Umbilical cord (tissue), 2 donors: ENCODE results near the gene C1R. TPM values are rescaled to one million over a fixed set of nuclear protein-coding genes. Genes with fewer than 3 reads are reported as not detected.
"Not testable (repeated sequence)": the region's sequence is repeated elsewhere in the genome, so short reads cannot be mapped to it uniquely, and the experiment has no call there.

ENCODE experiments used
- DNase-seq: peaks from one replicate; pipeline ENCODE4 v3.0.0-alpha.2; 2015; ENCODE audit warnings: low spot score
- total RNA-seq: library from RNA; depleted of rRNA; stranded (reverse); fragments of >200 nt; gene quantifications from one replicate; pipeline ENCODE4 v1.2.3, GENCODE V29; 2014; ENCODE audit warnings: low replicate concordance; ENCODE audit not compliant: insufficient read depth

C1R gene
- total RNA-seq, 1 donor from 2014 or later, result 141 TPM

DNA sequence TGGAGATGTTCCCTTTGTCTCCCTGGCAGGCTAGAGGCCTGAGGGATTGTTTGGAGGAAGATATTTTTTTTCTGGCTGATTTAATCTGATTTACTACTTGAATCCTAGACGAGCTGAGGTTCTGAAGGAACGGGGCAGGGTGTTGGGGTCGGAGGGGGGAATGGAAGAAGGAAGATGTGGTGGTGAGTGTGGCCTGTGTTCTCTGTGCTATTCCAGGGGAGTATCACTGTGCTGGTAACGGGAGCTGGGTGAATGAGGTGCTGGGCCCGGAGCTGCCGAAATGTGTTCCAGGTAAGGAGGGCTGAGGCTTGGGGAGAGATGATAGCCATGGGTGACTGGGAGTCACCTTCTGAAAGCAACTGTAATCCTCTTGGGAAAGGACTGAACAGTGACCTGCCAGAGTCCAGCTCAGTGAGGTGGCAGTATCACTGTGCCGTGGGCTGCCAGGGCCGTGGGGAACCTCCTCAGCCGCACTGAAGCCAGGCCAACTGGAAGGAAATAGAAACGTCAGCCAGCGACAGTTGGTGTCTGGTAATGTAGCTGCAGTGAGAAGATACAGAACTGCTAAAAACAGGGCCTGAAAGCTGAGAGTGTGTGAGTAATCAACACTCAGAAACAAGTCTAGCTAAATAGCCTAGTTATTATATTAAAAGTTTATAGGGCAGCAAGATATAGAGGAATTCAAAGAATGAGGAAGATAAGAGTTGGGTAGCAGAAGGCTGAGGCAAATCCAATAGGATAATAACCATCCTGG is 23.8 kb downstream of the C1R start:
- DNase-seq, result peak; percentile 69

DNA sequence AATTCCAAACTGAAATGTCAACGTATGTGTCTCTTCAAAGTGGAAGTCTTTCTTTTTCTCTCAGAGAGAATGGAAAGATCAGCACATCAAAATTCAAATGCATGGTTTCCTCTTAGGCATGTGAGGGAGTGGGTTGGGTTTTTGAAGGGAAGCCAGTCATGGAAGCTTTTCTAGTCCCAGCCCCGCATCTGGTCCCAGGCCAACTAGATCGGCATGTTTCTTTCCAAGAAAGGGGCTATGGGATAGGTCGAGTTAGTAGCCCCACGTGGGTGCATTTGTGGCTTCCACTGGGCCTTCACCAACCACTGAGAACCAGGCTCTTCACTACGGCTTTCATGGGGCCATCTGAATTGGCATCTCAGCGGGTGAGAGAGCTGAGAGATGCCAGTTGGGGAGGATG is 25.1 kb downstream of the C1R start:
- DNase-seq, result no peak

DNA sequence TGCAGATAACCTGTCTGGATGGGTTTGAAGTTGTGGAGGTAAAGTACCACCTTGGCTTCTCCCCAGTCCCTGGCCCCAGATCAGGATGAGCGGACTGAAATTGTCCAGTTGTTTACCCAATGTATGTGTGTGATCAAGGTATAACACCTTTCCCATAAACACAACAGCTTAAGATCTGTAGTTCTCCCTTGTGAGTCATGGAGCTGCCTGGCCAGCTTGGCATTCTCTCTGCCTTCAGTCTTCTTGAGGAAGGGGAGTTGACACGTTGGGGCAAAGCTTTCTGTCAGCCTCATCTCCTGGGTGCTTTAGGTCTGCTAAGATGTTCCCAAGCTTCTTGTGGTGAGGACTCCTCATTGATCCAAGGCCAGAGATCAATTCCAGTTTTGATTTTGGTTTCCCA is 25.6 kb downstream of the C1R start:
- DNase-seq, result no peak

DNA sequence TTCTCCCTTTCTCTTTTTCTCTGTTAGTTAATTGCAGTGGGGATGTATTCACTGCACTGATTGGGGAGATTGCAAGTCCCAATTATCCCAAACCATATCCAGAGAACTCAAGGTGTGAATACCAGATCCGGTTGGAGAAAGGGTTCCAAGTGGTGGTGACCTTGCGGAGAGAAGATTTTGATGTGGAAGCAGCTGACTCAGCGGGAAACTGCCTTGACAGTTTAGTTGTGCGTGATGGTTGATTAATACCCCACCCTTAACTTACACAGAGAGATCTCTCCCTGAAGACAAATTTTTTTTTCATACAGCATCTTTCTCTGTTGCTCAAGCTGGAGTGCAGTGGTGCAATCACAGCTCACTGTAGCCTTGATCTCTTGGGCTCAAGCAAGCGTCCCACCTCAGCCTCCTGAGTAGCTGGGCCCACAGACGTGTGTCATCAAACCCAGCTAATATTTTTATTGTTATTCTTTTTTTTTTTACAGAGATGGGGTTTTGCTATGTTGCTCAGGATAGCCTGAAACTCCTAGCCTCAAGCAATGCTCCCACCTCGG is 27.1 kb downstream of the C1R start:
- no peak for DNase-seq

DNA sequence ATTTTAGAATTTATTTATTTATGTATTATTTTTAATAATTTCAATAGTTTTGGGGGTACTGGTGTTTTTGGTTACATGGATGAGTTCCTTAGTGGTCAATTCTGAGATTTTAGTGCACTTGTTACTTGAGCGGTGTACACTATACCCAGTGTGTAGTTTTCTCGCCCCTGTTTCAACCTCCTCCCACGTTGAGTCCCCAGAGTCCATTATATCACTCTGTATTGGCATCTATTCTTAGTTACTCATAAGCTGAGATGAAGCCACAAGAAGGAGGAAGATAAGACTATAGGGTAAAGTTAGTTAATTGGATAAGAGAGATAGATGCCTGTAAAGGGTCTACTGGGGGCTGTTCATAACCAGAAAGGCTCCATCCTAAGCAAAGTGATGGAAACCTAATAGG is 27.7 kb downstream of the C1R start:
- DNase-seq, result no peak

DNA sequence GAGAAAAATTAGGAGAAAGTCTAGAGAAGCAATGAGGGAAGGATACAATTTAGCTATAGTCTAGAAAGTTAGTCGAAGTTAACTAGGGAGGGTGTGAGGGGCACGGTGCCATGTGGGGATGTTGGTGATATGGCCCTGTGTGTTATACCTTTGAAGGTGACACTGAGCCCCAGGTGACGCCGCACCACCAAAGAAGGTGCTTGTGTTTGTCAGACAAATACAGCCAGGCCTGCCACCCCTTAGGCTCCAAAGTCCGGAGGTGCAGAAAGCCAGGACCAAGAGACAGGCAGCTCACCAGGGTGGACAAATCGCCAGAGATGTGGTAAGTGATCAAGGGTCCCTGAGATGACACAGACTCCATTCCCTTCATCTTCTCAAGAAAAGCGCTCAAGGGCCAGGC is 30.6 kb downstream of the C1R start:
- DNase-seq, result no peak

DNA sequence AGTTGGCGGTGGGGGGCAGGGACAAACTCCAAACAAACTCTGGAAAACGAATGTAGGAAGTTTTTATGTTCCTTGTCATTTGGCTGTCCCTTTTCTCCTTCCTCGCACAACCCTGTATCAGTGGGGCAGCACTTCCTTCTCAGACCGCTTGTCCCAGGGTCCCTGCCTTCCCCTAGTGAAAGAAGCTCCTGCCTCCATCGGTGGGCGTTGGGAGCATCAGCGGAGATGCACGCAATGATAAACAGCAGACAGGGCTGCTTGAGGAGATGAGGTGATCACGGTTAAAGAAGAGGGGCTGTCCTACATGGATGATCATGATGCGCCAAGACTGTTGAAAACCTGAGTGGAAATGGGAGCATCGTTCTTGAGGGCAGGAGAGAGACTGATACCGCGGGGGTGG is 31.1 kb downstream of the C1R start:
- DNase-seq, result no peak

DNA sequence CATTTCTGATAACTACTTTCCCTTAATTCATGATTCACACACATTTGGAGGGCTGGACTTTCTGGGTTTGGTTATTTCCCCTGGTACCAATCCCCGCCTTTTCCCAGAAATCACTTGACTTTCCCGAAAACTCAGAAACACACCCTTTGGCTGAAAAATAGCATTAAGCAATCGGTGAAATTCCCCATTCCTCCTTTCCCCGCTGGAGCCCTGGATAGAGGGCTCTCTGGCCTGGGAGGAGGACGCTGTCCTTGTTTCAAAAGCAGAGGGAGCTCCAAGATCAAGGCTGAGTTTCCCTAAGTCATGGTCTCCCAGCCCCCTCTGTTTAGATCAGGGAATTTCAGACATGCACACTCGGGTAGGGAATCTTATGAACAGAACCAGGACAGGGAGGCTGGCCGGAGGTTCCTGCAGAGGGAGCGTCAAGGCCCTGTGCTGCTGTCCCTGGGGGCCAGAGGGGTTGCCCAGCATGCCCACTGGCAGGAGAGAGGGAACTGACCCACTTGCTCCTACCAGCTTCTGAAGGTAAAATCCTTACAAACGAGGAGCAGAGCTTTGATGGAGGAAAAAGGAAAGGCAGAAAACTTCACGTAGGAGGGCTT is 31.8 kb downstream of the C1R start, which contains the start of gene C1S:
Gene C1S, plus strand, starts transcription at position 366 of the 602 bp plus-strand sequence. CDS start 1,195 bp downstream, outside the sequence.
- peak; percentile 98 for DNase-seq

DNA sequence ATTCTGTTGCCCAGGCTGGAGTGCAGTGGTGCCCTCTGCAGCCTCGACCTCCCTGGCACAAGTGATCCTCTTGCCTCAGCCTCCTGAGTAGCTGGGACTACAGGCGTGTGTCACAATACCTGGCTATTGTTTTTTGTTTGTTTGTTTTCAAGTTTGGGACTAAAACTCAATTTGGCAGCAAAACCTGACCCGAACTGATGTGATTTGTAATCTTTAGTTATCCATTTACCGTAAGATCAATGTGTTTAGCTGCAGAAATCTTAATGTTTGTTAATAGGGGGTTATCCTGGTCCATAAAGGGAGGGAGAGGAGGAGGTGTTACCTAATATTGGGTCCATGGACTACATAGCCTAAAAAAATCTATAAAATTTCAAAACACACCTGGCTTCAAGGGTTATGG is 32.5 kb downstream of the C1R start:
- no peak for DNase-seq

DNA sequence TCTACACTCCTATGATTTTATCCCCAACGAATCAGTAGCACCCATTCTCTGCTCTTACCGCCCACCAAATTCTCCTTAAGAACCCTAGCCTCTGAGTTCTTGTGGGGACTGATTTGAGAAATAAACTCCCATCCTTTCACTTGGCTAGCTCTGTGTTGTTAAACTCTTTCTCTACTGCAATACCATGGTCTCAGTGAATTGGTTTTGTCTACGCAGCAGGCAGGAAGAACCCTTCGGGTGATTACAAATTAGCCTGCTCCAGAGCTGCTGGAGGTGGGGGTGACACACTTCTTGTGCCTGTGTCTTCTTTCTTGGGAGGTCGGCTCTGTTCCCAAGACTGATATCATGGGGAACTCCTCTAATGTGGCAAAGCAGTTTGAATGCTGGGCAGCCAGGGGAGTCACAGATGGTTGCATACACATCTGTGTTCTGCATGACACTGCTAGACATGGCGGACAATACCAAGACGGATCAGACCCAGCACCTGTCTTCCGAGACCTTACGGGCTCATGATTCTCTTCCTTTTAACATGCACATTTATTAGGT is 33.3 kb downstream of the C1R start:
- no peak for DNase-seq

DNA sequence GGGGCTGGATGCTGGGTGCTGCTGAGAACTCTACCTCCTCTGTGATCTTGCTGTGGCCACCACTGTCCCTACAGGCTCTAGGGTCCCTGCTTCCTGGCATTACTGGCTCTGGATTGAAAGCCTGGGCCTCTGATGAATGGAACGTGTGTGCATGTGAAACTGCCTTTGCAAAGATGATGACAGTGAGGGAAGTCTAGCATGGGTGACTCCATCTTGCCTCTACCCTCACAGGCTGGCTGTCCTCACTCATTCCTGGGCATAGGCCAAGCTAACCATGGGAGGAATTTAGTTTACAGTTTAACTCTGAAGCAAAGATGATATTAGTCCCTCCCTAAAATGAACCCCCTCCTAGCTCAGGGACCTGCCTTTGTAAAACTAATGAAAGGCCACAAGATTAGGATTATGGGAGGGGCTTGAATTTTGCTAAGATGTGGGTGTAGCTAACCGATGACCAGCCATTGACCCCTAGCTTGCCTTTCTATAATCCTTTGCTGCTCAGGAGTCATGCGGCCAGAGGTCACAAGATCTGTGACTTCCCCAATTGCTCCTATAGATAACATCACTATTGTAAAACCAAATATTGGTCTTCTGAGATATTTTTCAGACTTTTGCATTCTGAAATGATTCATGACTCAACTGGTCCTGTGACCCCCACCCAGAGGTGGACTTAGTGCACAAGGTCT is 33.9 kb downstream of the C1R start:
- DNase-seq, result no peak

DNA sequence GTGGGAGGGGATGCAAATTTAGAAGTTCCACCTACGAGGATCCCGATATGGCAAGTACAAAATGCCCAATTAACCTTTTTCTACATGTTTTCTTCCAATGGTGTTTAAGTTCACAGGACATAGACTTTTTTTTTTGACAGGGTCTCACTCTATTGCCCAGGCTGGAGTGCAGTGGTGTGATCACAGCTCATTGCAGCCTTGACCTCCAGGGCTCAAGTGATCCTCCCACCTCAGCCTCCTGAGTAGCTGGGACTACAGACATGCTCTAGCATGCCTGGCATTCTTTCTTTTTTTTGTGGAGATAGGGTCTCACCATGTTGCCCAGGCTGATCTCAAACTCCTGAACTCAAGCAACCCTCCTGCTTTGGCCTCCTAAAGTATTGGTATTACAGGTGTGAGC is 36.5 kb downstream of the C1R start:
- not testable (repeated sequence) for DNase-seq

DNA sequence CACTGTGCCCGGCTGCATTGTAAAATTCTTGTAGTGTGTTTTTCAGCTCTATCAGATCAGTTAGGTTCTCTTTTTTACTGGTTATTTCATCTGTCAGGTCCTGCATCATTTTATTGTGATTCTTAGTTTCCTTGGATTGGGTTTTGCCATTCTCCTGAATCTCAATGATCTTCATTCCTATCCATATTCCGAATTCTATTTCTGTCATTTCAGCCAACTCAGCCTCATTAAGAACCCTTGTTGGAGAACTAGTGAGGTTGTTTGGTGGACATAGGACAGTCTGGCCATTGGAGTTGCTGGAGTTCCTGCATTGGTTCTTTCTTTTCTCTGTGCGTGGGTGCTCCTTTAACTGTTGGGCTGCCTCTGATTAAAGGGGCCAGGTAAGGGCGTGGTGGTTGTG is 37.3 kb downstream of the C1R start:
- no peak for DNase-seq

DNA sequence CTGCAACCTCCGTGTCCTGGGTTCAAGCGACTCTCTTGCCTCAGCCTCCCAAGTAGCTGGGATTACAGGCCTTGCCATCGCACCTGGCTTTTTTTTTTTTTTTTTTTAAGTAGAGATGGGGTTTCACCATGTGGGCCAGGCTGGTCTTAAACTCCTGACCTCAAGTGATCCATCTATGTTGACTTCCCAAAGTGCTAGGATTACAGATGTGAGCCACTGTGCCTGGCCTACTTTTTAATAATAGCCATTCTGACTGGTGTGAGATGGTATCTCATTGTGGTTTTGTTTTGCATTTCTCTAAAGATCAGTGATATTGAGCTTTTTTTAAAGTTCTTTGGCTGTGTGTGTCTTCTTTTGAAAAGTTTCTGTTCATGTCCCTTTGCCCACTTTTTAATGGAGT is 42.3 kb downstream of the C1R start:
- not testable (repeated sequence) for DNase-seq

DNA sequence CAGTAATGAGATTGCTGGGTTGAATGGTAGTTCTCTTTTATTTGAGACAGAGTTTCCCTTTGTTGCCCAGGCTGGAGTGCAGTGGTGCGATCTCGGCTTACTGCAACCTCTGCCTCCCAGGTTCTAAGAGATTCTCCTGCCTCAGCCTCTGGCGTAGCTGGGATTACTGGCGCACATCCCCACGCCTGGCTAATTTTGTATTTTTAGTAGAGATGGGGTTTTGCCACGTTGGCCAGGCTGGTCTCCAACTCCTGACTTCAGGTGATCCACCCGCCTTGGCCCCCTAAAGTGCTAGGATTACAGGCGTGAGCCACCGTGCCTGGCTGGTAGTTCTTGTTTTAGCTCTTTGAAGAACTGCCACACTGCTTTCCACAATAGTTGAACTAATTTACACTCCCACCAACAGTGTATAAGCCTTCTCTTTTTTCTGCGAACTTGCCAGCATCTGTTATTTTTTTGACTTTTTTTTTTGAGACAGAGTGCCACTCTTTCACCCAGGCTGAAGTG is 42.7 kb downstream of the C1R start:
- not testable (repeated sequence) for DNase-seq

DNA sequence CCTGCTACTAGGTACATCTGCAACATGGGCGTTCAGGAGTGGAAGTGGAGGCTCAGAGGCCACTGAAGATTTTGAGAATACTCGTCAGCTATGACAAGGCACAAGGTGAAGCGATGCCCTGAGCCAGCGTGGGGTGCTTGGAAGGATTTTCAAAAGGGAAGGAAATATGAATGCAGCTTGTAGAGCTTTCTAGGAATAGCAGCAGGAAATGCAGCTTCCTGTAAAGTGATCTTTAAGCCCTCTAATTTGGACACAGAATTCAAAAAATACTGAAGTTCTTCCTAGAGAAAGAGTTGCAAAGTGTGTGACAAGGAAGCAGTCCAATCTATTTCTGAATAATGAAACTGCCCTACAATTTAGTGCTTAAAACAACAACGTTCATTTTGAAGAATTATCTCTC is 44.9 kb downstream of the C1R start:
- DNase-seq, result no peak

DNA sequence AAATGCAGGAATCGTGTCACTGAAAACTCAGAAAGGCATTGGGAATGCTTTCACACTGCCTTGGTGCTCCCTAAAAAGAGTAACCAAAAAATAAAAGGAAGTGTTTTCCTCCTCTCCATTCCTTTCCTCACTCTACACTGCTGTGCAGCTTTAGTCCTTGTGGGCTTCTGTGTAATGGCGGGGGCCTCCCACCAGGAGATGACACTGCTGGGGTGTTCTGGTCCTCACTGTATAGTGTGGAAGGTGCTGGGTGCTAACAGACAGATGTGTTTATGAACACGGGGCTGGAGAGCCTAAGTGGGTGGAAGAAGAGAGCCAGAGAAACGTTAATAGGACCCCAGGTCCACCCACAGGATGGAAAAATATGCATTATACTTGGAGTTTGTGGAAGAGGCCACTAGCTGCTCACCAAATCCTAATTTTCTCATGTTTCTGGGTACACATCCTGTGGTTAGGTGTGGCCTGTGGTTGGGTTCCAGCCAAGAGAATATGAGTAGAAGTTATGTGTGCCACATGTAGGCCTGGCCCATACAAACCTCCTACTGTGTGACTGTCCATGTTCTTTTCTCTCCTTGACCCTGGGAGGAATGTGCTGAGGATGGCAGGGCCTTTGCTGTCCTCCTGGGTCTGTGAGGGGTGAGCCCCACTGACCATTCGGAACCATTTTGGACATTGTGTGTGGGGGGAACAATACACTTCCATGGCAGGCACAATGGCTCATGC is 45.7 kb downstream of the C1R start:
- DNase-seq, result no peak

DNA sequence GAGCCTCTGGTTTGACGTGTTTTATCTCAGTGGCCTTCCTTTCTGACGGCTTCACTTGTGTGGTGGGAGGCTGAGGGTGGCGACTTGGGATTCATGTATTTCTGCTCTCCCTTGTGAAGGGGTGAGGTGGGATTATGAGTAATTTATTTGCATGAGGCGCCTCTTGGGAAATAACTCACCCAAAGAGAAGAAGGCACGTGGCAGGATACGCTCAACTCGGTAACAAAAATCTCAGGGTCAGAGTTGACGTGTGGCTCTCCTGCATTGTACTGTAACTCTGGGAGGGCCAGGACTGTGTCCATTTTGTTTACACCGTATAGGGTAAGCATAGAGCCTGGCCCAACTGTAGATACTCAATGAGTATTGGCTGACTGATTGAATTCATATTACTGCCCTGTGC is 46.3 kb downstream of the C1R start:
- DNase-seq, result no peak

DNA sequence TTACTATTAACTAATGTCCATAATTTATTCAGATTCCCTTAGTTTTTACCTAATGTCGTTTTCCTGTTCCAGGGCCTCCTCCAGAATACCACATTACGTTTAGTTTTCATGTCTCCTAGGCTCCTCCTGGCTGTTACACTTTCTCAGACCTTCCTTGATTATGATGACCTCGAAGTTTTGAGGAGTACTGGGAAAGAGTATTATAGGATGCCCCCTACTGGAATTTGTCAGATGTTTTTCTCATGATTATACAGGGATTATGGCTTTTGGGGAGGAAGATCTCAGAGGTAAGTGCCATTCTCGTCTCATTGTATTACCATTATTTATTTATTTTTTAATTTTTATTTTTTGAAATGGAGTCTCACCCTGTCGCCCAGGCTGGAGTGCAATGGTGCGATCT is 49.4 kb downstream of the C1R start:
- peak; percentile 11 for DNase-seq

DNA sequence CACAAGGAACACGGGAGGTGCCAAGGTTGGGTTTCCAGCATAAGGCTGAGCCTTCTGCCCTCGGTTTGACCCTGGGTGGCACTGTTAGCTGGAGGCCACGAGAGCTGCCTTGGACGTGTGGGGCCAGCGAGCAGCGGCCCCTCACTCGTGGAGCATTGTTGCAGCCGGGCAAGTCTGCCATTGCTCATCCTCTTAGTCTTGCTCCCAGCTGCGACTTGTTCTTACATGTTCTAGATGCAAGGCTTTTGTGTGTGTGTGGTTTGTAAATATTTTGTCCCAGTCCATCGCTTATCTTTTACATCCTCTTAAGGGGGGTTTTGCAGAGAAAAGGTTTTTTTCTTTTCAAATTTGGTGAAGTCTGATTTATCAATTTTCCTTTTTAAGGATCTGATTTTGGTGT is 52.8 kb downstream of the C1R start:
- DNase-seq, result peak; percentile 27

DNA sequence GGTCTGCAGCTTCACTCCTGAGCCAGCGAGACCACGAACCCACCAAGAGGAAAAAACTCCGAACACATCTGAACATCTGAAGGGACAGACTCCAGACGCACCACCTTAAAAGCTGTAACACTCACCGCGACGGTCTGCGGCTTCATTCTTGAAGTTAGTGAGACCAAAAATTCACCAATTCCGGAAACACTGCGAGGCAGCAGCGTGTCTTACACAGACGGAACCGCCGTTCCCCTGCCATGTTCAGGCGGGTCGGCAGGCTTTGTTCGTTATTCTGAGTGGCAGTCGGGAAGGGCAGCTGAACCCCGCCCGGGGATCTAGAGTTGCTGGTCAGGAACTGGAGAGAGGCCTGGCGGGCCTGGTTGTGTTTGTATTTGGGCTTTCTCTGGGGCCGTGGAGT is 53.7 kb downstream of the C1R start:
- DNase-seq, result no peak
